NCI-H2171 (cell line): ENCODE measurements around the gene SLC22A24.
"Not testable (repeated sequence)": the region's sequence is repeated elsewhere in the genome, so short reads cannot be mapped to it uniquely, and the experiment has no call there.

Experiments used
- DNase-seq: peaks from one replicate; lab custom pipeline; 2025; lab: John Stamatoyannopoulos, UW

Gene SLC22A24

GRCh38 chr11:63144121-63144520, at the start of gene SLC22A24:
Gene SLC22A24, minus strand, starts transcription at chr11:63144221. Its CDS starts 442 bp downstream, at chr11:63143779.
- DNase-seq = no peak

- DNase-seq = no peak
Observed at GRCh38 chr11:63180536-63180935, 36.5 kb upstream of the SLC22A24 start.

DNA sequence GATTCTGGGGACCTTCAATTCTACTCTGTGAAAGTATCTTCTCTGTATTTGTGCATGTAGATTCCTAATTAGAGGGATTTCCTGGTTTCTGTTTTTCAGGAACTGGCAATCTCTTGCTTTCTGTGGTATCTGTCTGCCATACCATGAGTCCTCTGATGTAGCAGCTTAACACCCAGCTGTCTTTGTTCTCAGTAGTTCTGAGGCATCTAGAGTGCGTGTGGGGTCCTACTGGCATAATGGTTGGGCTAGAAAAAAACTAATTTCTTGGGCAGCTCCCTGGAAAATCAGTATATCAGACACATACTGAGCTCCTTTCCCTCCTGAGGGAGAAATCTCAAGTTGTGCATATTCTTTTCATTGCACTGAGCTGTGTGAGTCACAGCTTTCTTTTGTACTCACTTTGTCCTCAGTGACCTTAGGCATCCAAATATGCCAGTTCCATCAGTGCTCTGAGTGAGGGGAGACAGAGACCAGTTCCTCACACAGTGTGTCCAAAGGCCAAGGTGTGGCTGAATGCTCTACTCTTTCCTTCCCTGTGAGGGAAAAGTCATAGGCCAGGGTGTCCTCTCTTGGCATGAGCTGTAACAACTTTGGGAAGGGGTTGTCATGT, 35.5 kb upstream of the SLC22A24 start:
- DNase-seq = no peak

DNA sequence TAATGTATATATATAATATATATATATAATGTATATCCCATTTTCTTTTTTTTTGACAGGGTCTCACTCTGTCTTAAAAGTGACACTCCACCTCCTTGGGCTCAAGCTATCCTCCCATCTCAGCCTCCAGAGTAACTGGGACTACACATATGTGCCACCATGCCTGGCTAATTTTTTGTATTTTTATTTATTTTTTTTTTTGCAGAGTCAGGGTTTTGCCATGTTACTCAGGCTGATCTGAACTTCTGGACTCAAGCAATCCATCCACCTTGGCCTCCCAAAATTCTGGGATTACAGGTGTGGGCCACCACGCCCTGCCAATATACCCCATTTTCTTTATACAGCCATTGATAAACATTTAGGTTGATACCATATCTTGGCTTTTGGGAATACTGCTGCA, 33.9 kb upstream of the SLC22A24 start:
- DNase-seq = no peak

- no peak for DNase-seq
Observed at GRCh38 chr11:63165706-63166310, 21.8 kb upstream of the SLC22A24 start.

DNA sequence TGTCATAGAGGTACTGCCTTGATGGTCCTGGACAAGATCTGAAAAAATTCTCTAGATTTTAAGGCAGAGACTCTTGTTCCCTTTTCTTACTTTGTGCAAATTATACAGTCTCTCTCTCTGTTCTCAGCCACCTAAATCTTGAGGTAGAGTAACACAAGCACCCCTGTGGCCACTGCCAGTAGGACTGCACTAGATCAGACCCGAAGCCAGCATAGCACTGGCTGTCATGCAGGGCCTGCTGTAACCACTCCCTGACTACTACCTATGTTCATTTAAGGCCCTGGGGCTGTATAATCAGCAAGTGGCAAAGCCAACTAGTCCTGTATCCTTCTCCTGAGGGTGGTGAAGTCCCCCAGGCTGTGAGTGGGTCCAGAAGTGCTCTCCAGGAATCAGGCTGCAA, 11.8 kb upstream of the SLC22A24 start:
- no peak for DNase-seq

DNA sequence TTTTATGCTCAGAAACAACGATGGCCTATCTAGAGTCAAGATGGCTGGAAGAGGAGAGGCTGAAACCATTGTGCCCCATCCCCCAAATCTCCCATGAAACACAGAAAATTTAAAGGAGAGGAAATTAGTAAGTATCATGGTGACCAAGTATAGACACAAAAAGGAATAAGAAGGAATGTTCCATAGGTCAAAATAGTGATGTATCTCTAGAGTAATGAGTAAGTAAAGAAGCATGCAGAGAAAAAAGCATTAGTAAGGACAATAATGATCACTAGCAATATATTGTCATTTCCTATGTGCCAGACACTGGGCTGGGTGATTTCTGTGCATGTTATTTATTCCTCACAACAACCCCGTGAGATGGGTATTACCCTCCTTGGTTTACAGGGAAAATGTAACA, 2.6 kb upstream of the SLC22A24 start:
- no peak for DNase-seq

GRCh38 chr11:63142459-63142858, 1.6 kb downstream of the SLC22A24 start:
- no peak for DNase-seq

GRCh38 chr11:63132985-63133775, 10.8 kb downstream of the SLC22A24 start:
- DNase-seq = no peak

GRCh38 chr11:63099555-63099954, 44.5 kb downstream of the SLC22A24 start:
- no peak for DNase-seq

DNA sequence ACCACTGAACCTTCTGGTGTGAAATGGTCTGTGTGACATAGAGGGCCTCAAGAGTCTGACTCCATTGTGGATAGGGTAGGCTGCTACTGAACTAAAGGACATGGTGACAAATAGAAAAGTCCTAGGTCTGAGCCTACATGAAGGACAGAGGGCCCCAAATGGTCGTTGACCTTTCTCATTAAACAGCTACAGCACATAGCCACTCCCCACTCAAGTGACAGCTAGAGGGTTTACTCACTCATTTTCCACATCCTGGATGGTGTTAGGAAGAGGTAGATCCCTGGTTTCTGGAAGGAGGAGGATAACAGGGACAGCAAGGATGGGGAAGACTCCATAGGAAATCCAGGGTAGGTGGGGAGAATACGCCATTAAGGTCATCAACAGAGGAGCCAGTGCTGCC, 63.3 kb downstream of the SLC22A24 start:
- DNase-seq = no peak

DNA sequence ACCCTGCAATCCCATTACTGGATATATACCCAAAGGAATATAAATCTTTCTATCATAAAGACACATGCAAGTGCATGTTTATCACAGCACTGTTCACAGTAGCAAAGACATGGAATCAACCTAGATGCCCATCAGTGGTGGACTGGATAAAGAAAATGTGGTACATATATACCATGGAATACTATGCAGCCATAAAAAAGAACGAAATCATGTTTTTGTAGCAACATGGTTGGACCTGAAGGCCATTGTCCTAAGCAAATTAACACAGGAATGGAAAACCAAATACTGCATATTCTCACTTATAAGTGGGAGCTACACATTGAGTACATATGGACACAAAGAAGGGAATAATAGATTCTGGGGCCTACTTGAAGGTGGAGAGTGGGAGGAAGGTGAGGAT, 97.8 kb downstream of the SLC22A24 start:
- DNase-seq = not testable (repeated sequence)

DNA sequence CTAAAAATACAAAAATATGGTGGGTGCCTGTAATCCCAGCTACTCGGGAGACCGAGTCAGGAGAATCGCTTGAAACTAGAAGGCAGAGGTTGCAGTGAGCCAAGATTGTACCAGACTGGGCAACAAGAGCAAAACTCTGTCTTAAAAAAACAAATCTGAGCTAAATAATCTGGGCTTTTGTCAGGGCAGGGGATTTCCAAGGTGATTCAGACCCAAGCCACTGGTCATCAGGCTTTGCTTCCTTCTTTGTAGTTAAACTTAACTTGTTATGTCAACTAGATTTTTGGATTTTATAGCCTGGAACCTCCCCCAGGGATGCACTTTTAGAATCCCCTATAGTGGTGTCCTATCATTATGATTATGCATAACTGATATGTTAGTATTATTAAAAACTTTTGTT, 101.4 kb downstream of the SLC22A24 start:
- no peak for DNase-seq

DNA sequence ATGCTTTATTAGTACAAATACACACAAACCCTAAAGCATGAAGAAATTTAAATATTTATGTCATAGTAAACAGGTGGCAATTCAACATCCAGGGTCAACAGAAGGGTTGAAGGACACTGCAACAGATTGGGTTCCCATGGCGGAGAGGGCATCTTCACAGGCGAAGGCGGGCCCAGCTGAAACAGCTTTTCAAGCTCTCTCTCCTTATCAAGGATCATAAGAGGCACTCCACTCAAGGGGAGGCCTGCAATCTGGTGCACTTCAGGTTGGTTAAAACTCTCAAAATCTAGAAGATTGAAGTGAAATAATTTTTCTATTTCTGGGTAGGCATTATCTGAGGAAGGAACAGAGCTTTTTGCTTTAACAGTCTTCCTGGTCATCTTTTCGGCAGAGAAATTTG, 111.6 kb downstream of the SLC22A24 start:
- DNase-seq = no peak
